ENCODE measurements around the gene NLRP9.
A peak's percentile ranks its signal among the peaks of the same experiment; 100 is the strongest.

The NLRP9 gene

DNA sequence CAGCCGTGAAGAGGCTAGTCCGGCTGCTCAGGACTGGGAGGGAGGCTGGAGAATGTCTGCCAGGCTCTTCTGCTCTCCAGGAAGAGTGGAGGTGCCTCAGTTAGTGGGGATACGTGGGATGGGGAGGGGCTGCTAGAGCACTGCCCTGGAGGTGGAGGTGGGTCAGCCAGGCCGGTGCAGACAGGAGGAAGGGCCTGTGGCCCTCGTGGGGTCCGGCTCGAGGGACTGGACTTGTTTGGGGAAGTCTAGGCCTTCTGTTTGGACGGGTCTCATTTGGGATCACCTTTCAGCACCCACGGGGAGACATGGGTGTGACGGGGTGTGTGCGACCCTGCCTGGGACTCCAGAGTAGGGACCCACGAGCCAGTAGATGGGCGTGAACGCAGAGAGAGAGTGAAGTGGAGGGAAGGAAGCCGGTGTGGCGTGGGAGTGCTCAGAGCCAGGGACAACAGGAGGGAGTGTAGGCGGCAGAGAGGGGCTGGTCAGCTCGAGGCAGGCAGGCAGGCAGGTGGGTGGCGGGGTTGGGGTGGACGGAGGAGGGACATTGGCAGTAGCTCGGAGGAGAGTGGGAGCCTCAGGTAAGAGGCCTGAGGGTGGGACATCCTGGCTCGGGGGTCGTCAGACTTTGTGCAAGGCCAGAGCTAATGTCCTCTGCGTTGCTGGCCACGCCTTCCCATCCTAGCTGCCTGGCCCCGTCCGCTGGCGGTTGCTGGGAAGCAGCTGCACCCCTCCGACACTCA, 51.7 kb downstream of the NLRP9 start:
- TF ChIP-seq, protein P1, sequence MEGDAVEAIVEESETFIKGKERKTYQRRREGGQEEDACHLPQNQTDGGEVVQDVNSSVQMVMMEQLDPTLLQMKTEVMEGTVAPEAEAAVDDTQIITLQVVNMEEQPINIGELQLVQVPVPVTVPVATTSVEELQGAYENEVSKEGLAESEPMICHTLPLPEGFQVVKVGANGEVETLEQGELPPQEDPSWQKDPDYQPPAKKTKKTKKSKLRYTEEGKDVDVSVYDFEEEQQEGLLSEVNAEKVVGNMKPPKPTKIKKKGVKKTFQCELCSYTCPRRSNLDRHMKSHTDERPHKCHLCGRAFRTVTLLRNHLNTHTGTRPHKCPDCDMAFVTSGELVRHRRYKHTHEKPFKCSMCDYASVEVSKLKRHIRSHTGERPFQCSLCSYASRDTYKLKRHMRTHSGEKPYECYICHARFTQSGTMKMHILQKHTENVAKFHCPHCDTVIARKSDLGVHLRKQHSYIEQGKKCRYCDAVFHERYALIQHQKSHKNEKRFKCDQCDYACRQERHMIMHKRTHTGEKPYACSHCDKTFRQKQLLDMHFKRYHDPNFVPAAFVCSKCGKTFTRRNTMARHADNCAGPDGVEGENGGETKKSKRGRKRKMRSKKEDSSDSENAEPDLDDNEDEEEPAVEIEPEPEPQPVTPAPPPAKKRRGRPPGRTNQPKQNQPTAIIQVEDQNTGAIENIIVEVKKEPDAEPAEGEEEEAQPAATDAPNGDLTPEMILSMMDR (IDR thresholded peaks at IDR 0.05; ENCODE audit: control insufficient read depth, extremely low read depth, insufficient read depth): no peak
- DNase-seq (ENCODE audit: low read depth): no peak
- H3K4me3 ChIP-seq (ENCODE audit: low read depth, low read length): no peak overlapping the region

DNA sequence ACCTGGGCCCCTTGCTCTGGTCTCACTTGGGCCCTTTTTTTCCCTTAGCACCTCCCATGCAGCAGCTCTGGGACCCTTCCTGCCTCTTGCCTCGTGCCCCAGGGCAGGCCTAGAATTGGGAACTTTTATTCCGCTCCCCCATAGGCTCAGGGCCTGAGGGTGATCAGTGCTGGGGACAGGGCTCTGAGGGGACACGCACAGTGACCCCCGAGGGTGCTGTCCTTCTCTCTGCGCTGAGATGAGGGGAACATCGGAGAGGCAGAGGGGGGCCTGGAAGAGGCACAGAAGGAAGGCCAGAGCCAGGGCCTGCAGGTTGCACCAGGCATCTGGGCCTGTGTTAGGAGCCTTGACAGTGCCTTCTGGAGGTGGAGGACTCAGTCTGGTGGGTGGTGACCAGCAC, 52.4 kb downstream of the NLRP9 start:
- no peak overlapping the region for H3K4me3 ChIP-seq (ENCODE audit: low read depth, low read length)
- DNase-seq (ENCODE audit: low read depth): no peak
- TF ChIP-seq, protein P1 (IDR thresholded peaks at IDR 0.05; ENCODE audit: control insufficient read depth, extremely low read depth, insufficient read depth): no peak

DNA sequence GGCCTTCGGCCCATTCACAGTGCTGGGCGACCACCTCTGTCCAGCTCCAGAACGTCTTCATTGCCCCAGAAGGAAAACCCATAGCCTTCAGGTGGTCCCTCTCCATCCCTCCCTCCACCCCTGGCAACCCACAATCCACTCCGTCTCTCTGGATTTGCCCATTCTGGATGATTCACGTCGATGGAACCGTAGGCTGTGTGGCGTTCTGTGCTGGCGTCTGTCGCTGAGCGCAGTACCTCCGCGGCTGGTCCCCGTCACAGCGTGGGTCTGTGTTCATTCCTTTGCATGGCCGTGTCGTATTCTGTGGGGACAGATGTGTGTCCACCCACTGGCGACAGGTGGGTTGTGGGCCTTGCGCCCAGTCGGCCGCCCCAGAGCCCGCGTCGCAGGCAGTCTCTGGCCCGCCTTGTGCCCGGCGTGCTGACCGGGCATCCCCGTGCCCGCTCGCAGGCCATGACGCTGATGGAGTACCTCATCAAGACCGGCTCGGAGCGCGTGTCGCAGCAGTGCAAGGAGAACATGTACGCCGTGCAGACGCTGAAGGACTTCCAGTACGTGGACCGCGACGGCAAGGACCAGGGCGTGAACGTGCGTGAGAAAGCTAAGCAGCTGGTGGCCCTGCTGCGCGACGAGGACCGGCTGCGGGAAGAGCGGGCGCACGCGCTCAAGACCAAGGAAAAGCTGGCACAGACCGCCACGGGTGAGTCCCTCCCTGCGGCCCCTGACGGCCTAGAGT, 53.1 kb downstream of the NLRP9 start:
- TF ChIP-seq, protein P1 (IDR thresholded peaks at IDR 0.05; ENCODE audit: control insufficient read depth, extremely low read depth, insufficient read depth): no peak
- H3K4me3 ChIP-seq (ENCODE audit: low read depth, low read length): no peak overlapping the region
- DNase-seq (ENCODE audit: low read depth): no peak

DNA sequence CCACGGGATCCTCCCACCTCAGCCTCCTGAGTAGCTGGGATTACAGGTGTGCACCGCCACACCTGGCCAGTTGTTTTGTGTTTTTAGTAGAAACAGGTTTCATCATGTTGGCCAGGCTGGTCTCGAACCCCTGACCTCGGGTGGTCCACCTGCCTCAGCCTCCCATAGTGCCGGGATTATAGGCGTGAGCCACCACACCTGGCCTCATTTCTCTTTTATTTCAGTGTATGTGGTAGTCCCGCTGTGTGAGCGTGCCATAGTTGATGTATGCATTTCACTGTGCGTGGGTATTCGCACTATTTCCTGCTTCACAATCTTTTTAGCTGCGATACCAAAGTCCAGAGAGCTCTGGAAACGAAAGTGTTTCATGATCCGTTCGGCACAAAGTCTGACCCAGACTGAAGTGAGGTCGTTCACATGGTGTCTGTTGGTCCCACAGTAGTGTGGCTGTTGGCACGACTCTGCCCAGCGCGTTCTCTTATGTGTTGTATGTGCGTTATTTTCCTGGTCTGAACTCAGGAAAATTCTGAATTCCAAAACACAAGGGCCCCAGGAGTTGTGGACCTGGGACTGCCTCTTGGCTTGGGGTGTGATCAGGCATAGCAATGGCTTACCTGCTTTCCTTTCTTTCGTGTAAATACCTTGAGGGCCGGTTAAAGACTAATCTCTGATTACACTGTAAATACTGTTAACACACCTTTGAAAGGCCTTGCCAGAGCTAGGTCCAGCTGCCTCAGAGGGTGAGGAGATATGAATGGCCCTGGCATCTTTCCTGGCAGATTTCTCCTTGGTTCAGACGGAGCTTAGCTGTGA, 54.5 kb downstream of the NLRP9 start:
- peak; percentile 94 for DNase-seq (ENCODE audit: low read depth)
- H3K4me3 ChIP-seq (ENCODE audit: low read depth, low read length): peak overlapping the region; percentile 38
- TF ChIP-seq, protein P1 (IDR thresholded peaks at IDR 0.05; ENCODE audit: control insufficient read depth, extremely low read depth, insufficient read depth): no peak

DNA sequence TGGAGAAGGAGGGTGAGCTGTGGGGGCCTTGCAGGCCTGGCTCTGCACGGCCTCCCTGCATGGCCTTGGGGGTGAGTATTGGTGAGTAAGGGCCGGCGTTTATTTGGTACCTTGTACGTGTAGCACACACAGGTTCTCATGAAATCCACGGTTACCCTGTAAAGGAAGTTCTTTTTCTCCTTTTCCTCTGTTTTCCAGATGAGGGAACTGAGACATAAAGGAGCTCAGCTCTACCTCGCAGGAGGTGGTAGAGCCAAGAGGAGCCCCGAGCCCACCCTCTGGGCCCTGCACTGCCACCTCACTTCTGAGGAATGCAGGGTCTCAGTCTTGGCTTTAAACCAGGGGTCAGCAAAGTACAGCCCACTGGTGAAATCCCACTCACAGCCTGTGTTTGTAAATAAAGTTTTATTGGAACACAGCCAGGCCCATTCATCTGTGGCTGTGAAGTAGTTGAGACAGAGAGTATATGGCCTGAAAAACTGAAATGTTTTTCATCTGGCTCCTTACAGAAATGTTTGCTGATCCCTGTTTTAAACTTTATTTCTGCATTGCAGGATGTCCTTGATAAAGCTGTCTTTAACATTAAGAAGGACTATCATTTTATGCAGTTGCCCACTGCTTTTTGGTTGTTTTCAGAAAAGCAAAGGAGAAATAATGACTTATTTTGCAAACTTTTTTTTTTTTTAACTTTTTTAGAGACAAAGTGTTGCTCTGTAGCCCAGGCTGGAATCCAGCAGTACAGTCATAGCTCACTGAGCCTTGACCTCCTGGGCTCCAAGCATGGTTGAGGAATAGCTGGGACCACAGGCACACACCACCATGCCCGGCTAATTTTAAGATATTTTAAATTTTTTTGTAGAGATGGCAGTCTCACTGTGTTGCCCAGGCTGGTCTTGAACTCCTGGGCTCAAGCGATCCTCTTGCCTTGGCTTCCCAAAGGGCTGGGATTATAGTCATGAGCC, 56.8 kb downstream of the NLRP9 start:
- H3K4me3 ChIP-seq (ENCODE audit: low read depth, low read length): no peak overlapping the region
- no peak for DNase-seq (ENCODE audit: low read depth)
- TF ChIP-seq, protein P1 (IDR thresholded peaks at IDR 0.05; ENCODE audit: control insufficient read depth, extremely low read depth, insufficient read depth): no peak

Measured in LNCaP clone FGC (cell line).